A673 (cell line): Measurements from ENCODE around the gene TMEM116. TPM values are rescaled to one million over a fixed set of nuclear protein-coding genes. Genes with fewer than 3 reads are reported as not detected.
"Not testable (repeated sequence)": the region's sequence is repeated elsewhere in the genome, so short reads cannot be mapped to it uniquely, and the experiment has no call there.

Experiments
- BruUV-seq: library from RNA; stranded (reverse); fragments of 400-500 nt; replicated peaks from 2 replicates; lab custom pipeline; 2021; lab: Mats Ljungman, UMichigan
- CTCF ChIA-PET: fragments of 300-600 bp; sonication (Branson Sonifier 250); formaldehyde crosslinking; loops from one replicate; lab custom pipeline; 2022; ENCODE audit warnings: antibody characterized with exemption; lab: Charles Lee
- POLR2A ChIA-PET: fragments of 300-600 bp; sonication (Branson Sonifier 250); formaldehyde crosslinking; loops from one replicate; lab custom pipeline; 2022; ENCODE audit warnings: antibody characterized with exemption; ENCODE audit not compliant: low non-redundant PET; lab: Charles Lee
- DNase-seq: peaks from one replicate; pipeline ENCODE4 v3.0.0-alpha.2; 2015; ENCODE audit warnings: low spot score
- H3K27ac ChIP-seq: fragments of 200-600 bp; sonication (generic); 2 replicates; pipeline ENCODE4 v1.5.1; 2016; ENCODE audit warnings: mixed run types, low read depth, mild to moderate bottlenecking, mixed read lengths, antibody characterized with exemption, low read length; ENCODE audit not compliant: poor library complexity, severe bottlenecking
- H3K27me3 ChIP-seq: fragments of 200-600 bp; sonication (generic); replicated peaks from 2 replicates; pipeline ENCODE4 v1.6.1; 2017; ENCODE audit warnings: mixed run types, low read depth, mild to moderate bottlenecking, mixed read lengths, antibody characterized with exemption, low read length; ENCODE audit not compliant: insufficient read depth, poor library complexity
- H3K36me3 ChIP-seq: fragments of 200-600 bp; sonication (generic); 2 replicates; pipeline ENCODE4 v1.6.1; 2016; ENCODE audit warnings: mixed run types, mild to moderate bottlenecking, mixed read lengths, antibody characterized with exemption, low read length; ENCODE audit not compliant: insufficient read depth, poor library complexity, severe bottlenecking
- H3K4me1 ChIP-seq: fragments of 200-600 bp; sonication (generic); 2 replicates; pipeline ENCODE4 v1.6.1; 2017; ENCODE audit warnings: mixed run types, mild to moderate bottlenecking, mixed read lengths, antibody characterized with exemption, low read length; ENCODE audit not compliant: insufficient read depth, poor library complexity, severe bottlenecking
- H3K4me3 ChIP-seq: fragments of 200-600 bp; sonication (generic); 2 replicates; pipeline ENCODE4 v1.5.1; 2016; ENCODE audit warnings: low read depth, mixed run types, mild to moderate bottlenecking, mixed read lengths, low read length; ENCODE audit not compliant: poor library complexity, severe bottlenecking
- H3K9me3 ChIP-seq: fragments of 200-600 bp; sonication (generic); 2 replicates; pipeline ENCODE4 v1.6.1; 2016; ENCODE audit warnings: mixed run types, low read depth, mild to moderate bottlenecking, mixed read lengths, antibody characterized with exemption, low read length; ENCODE audit not compliant: poor library complexity, severe bottlenecking
- CTCF ChIP-seq: fragments of 300-800, 200-600 bp; sonication (generic); conservative IDR thresholded peaks from 2 replicates; pipeline ENCODE4 v1.5.1; 2017; ENCODE audit warnings: low read depth, mild to moderate bottlenecking, antibody characterized with exemption, low read length, moderate library complexity, mixed read lengths
- EZH2 ChIP-seq: fragments of 200-600 bp; sonication (generic); IDR thresholded peaks from 2 replicates; pipeline ENCODE4 v1.6.1; 2017; ENCODE audit warnings: borderline replicate concordance, low read depth, mild to moderate bottlenecking, mixed read lengths, antibody characterized with exemption, low read length; ENCODE audit not compliant: poor library complexity, severe bottlenecking
- intact Hi-C: fragments of 100-400 bp; cut with micrococcal nuclease; formaldehyde crosslinking; loops from one replicate; pipeline ENCODE4 v1.10.0; 2022; ENCODE audit not compliant: unreplicated experiment
- total RNA-seq: library from RNA; stranded (reverse); gene quantifications from 2 replicates; pipeline ENCODE4 v1.2.3, GENCODE V29; 2021

The TMEM116 gene
- total RNA-seq, 1 experiment from 2014 or later, result 12.0 TPM

DNA sequence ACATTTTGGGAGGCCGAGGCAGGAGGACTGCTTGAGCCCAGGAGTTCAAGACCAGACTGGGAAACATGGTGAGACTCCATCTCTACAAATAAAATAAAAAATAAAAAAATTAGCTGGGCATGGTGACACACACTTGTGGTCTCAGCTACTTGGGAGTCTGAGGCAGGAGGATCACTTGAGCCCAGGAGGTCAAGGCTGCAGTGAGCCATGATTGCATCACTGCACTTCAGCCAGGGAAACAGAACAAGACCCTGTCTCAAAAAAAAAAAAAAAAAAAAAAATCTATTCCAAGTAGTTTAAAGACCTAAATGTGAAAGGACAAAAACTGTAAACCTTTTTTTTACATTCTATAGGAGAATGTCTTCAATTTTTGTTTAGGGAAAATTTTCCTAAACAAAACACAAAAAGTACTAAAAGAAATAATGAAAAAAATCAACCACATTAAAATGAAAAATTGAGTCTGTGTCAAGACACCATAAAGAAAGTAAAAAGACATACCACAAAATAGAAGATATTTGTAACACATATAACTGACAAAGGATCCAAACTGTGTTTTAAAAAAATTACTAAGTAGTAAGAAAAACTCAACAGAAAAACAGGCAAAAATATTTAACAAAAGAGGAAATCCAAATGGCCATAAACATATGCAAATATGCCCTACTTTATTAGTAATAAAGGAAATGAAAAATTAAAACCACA lies 17.0 kb downstream of the TMEM116 start:
- DNase-seq, result no peak
- no peaks in the 10 kb centered on the region for H3K36me3 ChIP-seq
- no peaks in the 10 kb centered on the region for H3K27me3 ChIP-seq
- H3K4me1 ChIP-seq, result no peaks in the 10 kb centered on the region
- no peaks in the 10 kb centered on the region for H3K9me3 ChIP-seq
- H3K27ac ChIP-seq, result no peak overlapping the region
- intact Hi-C loops, result no loop called here
- POLR2A ChIA-PET, result interaction anchor here (0.6 kb wide), 1 partner anchor 45 kb away, joined by 4 read pairs; no protein-coding TSS in a partner anchor
- BruUV-seq, result no TSS peak
- CTCF ChIA-PET, result no interaction called here
- H3K4me3 ChIP-seq, result no peak overlapping the region
- TF ChIP-seq CTCF, result no peak
- no peak for TF ChIP-seq EZH2

GRCh38 chr12:111994211-111995111 lies 18.5 kb downstream of the TMEM116 start:
- H3K36me3 ChIP-seq, H3K27me3 ChIP-seq, POLR2A ChIA-PET, CTCF ChIA-PET, BruUV-seq, H3K4me1 ChIP-seq, H3K4me3 ChIP-seq, intact Hi-C loops, H3K9me3 ChIP-seq, DNase-seq, H3K27ac ChIP-seq: not testable (repeated sequence)

- TF ChIP-seq CTCF, result no peak
- TF ChIP-seq EZH2, result no peak
- Histone ChIP-seq H3K27me3 (no peaks in the 10 kb centered on the region), H3K4me3 (no peak overlapping the region), H3K9me3 (no peaks in the 10 kb centered on the region), H3K36me3 (no peaks in the 10 kb centered on the region), H3K27ac (no peak overlapping the region), H3K4me1 (no peaks in the 10 kb centered on the region)
- ChIA-PET POLR2A (no interaction called here), CTCF (no interaction called here)
- intact Hi-C loops, result no loop called here
- BruUV-seq, result no TSS peak
- DNase-seq, result no peak
These were observed 19.4 kb downstream of the TMEM116 start for GRCh38 chr12:111993292-111994150.
